Measurements from ENCODE around the gene INSR.
A peak's percentile ranks its signal among the peaks of the same experiment; 100 is the strongest.
"Not testable (repeated sequence)": the region's sequence is repeated elsewhere in the genome, so short reads cannot be mapped to it uniquely, and the experiment has no call there.

INSR gene

DNA sequence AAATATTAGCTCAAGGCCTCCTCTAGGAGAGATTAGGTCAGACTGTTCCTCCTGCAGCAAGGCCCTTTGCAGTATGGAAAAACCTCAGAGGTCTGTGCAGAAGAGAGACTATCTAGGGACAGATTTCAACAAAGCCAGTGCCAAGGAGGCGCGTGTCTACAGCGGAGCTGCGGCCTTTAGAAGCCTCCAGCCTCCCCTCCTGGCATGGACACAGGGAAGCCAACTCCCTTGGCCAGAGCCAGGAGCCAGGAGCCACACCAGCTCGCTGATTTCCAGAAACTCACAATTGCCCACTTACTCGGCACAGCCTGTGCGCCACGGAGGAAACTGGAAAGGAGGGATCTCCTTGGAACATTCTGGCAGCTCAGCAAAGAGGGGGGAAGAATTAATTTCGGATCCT is 63.4 kb downstream of the INSR start:
- DNase-seq = peak; percentile 46 to 81
- no peaks in the 10 kb centered on the region for H3K9me3 ChIP-seq
- H3K36me3 ChIP-seq = no peaks in the 10 kb centered on the region
- intact Hi-C loops (cut with DNase I; ENCODE audit: low total_unique reads) = no loop called here
- no peaks in the 10 kb centered on the region for H3K27me3 ChIP-seq
- H3K27ac ChIP-seq = peak overlapping the region in 1 of 2 donors; percentile 20
- no peak overlapping the region for H3K4me3 ChIP-seq
- TF ChIP-seq, protein P1, sequence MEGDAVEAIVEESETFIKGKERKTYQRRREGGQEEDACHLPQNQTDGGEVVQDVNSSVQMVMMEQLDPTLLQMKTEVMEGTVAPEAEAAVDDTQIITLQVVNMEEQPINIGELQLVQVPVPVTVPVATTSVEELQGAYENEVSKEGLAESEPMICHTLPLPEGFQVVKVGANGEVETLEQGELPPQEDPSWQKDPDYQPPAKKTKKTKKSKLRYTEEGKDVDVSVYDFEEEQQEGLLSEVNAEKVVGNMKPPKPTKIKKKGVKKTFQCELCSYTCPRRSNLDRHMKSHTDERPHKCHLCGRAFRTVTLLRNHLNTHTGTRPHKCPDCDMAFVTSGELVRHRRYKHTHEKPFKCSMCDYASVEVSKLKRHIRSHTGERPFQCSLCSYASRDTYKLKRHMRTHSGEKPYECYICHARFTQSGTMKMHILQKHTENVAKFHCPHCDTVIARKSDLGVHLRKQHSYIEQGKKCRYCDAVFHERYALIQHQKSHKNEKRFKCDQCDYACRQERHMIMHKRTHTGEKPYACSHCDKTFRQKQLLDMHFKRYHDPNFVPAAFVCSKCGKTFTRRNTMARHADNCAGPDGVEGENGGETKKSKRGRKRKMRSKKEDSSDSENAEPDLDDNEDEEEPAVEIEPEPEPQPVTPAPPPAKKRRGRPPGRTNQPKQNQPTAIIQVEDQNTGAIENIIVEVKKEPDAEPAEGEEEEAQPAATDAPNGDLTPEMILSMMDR (IDR thresholded peaks at IDR 0.05) = no peak
- peaks cover 0 to 46% (median 16%) of the 10 kb centered on the region in 4 donors for H3K4me1 ChIP-seq

DNA sequence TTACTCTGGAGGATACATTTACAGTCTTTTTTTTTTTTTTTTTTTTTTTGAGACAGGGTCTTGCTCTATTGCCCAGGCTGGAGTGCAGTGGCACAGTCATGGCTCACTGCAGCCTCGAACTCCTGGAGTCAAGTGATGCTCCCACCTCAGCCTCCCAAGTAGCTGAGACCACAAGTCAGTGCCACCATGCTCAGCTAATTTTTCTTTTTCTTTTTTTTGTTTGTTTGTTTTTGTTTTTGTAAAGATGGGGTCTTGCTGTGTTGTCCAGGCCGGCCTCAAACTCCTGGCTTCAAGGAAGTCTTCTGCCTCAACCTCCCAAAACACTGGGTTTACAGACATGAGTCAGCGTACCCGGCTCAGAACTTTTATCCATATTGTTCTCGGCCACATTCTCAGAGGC is 64.5 kb downstream of the INSR start:
- Histone ChIP-seq H3K36me3 (no peaks in the 10 kb centered on the region), H3K4me3 (no peak overlapping the region), H3K27ac (no peak overlapping the region), H3K4me1 (peaks cover 0 to 53% (median 17%) of the 10 kb centered on the region in 4 donors), H3K9me3 (no peaks in the 10 kb centered on the region), H3K27me3 (no peaks in the 10 kb centered on the region)
- intact Hi-C loops (cut with DNase I; ENCODE audit: low total_unique reads) = no loop called here
- TF ChIP-seq, protein P1 (IDR thresholded peaks at IDR 0.05) = no peak
- DNase-seq = no peak

DNA sequence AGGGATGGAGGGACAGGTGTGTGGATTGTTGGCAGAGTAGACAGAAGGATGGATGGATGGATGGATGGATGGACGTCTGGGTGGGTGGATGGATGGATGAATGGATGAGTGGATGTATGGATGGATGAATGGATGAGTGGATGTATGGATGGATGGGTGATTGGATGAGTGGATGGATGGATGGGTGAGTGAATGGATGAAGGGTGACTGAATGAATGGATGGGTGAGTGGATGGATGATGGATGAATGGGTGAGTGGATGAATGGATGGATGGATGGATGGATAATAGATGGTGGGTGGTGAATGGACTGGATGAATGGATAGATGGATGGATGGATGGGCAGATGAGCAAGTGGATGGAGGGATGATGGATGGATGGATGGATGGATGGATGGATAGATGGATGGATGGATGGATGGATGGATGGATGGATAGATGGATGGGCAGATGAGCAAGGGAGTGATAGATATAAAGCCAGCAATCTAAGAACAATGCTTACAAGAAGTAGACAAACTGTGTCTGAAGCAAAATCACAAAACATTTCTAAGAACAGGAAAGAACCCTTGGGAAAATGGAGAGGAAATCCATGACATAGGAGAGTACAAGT is 65.2 kb downstream of the INSR start:
- Histone ChIP-seq H3K27me3 (no peaks in the 10 kb centered on the region), H3K4me1 (peaks cover 0 to 60% (median 19%) of the 10 kb centered on the region in 4 donors), H3K27ac (no peak overlapping the region), H3K4me3 (no peak overlapping the region), H3K9me3 (no peaks in the 10 kb centered on the region), H3K36me3 (no peaks in the 10 kb centered on the region)
- DNase-seq = no peak
- TF ChIP-seq, protein P1 (IDR thresholded peaks at IDR 0.05) = no peak
- intact Hi-C loops (cut with DNase I; ENCODE audit: low total_unique reads) = no loop called here

DNA sequence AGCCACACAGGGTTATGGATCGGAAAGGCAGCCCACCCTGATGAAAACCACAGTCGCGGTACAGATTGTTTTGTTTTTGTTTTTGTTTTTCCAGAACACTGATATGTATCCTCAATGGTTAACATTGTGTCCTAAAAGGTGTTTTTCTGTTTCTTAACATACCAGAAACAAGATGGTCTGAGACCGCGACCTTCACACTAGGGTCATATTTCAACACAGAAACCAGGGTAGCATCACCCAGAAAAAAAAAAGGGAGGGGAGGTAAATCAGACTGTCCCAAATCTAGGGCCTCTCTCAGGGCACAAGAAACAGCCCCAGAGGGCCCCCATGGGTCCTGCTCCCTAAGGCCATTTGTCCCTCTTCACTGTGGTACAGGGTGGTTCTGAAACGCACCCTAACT is 66.5 kb downstream of the INSR start:
- intact Hi-C loops (cut with DNase I; ENCODE audit: low total_unique reads) = no loop called here
- Histone ChIP-seq H3K36me3 (no peaks in the 10 kb centered on the region), H3K27me3 (no peaks in the 10 kb centered on the region), H3K4me1 (peaks cover 0 to 70% (median 19%) of the 10 kb centered on the region in 4 donors), H3K9me3 (no peaks in the 10 kb centered on the region), H3K4me3 (no peak overlapping the region), H3K27ac (no peak overlapping the region)
- DNase-seq = no peak
- TF ChIP-seq, protein P1 (IDR thresholded peaks at IDR 0.05) = no peak

DNA sequence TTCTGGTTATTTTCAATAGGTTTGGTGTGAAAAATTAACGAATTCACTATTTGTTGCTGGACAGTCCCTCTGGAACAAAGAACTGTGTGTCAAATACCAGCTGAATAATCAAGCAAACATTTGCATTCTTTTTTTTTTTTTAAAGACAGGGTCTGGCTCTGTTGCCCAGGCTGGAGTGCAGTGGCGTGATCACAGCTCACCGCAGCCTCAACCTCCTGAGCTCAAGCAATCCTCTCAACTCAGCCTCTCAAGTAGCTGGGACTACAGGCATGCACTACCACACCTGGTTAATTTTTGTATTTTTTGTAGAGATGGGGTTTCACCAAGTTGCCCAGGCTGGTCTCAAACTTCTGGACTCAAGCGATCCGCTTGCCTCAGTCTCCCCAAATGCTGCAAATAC is 67.1 kb downstream of the INSR start:
- H3K9me3 ChIP-seq; H3K27ac ChIP-seq; DNase-seq; intact Hi-C loops (cut with DNase I; ENCODE audit: low total_unique reads); H3K27me3 ChIP-seq; H3K36me3 ChIP-seq; H3K4me3 ChIP-seq: not testable (repeated sequence)
- peaks cover 0 to 65% (median 20%) of the 10 kb centered on the region in 4 donors for H3K4me1 ChIP-seq

DNA sequence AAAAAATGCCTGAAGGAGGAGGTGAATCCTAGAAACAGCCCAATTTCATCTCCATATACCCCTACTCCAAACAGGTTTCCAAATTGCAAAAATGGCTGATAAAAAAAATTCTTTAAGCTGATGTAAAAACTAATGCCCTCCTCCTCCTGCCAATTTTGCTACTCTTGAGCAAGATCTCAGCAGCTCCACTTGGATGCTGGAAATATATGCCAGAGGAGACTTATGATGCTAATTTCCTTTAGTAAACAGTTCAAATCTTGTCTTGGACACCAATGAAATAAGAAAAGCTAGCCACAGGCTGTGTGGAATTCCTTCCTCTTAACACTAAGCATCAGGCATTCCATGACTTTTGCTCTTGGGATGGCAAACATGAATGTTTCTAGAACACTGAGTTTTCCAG is 67.5 kb downstream of the INSR start:
- intact Hi-C loops (cut with DNase I; ENCODE audit: low total_unique reads) = no loop called here
- Histone ChIP-seq H3K27ac (no peak overlapping the region), H3K4me3 (no peak overlapping the region), H3K36me3 (no peaks in the 10 kb centered on the region), H3K4me1 (peaks cover 0 to 61% (median 22%) of the 10 kb centered on the region in 4 donors), H3K27me3 (no peaks in the 10 kb centered on the region), H3K9me3 (no peaks in the 10 kb centered on the region)
- TF ChIP-seq, protein P1 (IDR thresholded peaks at IDR 0.05) = no peak
- no peak for DNase-seq

Measured in tibial artery (tissue), 4 donors.